HG03571 (cell line): ENCODE measurements around the gene CAMK2A.

ENCODE experiments used
- ATAC-seq: cut with Tn5 transposase; IDR thresholded peaks from one replicate; pipeline ENCODE4 v1.9.1; 2021; ENCODE audit not compliant: unreplicated experiment

CAMK2A gene

DNA sequence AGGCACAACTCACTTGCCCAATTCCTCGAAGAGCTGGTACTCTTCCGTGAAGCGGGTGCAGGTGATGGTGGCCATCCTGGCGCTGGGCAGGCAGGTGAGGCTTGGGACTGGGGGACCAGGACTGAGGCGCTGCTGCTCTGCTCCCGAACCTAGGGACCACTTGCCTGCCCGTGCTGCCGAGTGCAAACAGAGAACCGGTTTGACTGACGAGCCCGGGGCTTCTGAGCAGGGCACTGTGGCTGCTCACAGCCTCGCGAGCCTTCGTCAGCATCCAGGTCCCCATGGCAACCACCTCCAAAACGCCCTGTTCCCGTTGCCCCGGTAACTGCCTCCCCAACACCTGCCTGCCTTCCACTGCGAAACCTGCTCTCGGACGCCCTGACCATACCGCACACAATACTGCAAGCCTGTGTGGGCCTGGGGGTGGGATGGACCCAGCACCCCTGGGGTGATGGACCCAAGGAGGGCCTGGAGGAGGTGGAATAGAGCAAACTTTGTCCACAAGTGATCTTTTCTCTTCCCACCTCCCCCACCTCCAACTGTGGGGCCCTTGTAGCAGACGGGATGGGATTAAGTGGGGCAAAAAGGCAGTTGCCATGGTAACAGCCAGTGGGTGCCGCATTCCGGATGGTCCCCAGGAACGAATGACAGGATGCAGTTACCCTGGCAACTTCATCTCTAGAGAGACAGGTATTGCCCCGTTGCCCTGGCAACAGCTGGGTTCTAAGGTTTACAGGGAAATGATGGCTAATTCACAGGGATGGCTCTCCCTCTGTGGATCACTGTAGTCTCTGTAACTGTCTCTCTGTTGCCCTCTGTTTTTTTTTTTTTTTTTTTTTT lies at the start of gene CAMK2A:
Gene CAMK2A (minus strand): TSS at position 223 of the 840 bp plus-strand sequence. CDS start 148 bp downstream, at position 75.
- no peak for ATAC-seq

DNA sequence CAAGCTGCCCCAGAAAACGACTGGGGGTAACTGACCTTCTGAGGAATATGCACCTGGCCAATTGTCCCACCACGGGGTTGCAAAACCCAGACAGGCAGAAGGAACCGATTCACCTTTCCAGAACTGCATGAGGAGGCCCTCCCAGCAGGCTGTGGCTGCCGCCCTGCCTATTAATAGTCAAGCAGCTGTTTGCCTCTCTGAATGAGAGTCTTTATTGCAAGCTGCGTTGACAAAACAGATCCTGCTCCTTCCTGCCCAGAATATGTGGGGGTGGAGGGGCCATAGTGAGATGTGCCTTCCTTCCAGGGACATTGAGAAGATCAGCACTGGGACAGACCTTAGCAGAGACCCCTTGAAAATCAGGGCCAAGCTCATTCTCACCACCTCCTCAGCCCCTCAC lies 49.6 kb upstream of the CAMK2A start:
- ATAC-seq: no peak

DNA sequence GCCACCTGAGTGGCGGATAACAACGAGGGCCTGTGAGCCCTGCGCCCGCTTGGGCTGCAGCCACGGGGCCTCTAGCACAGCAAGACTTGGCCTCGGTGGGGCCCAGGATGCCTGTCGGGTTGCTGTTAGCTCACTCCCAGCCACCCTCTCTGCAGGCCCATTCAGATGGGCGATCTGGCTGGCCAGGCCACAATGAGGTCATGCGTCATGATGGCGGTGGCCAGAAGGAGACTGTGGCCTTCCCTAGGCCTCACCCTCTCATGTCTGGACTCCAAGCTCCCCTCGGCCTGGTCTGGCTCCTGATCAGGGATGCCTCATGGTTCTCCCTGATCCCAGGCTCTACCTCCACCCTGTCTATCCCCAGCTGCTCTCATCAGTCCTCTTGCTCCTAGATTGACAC lies 49.0 kb upstream of the CAMK2A start:
- no peak for ATAC-seq

DNA sequence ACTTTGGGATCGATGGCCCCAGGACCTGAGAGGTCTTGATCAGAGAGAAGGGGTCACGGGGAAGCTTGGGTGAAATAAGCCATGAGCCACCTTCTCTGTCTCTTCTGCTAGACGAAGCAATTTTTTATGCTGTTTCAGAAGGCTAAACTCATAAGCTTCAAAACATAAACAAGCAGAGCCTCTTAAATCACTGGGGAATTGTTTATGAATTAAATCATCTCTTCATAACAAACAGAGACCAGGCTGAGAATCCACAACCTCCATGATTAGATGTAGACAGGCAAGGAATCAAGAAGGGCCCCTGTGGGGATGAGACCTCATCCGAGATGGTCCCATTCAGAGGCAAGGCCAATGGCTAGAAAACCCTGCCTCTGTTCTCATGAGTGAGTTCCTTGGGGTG lies 46.2 kb upstream of the CAMK2A start:
- no peak for ATAC-seq

- no peak for ATAC-seq
Observed at GRCh38 chr5:150333400-150333799, 43.8 kb upstream of the CAMK2A start.

GRCh38 chr5:150329881-150330876 lies 40.6 kb upstream of the CAMK2A start:
- ATAC-seq: no peak

- ATAC-seq: no peak
Observed at GRCh38 chr5:150329038-150329437, 39.5 kb upstream of the CAMK2A start.

- ATAC-seq: no peak
Observed at GRCh38 chr5:150328515-150328914, 38.9 kb upstream of the CAMK2A start.

GRCh38 chr5:150327139-150327538 lies 37.6 kb upstream of the CAMK2A start:
- ATAC-seq: no peak

DNA sequence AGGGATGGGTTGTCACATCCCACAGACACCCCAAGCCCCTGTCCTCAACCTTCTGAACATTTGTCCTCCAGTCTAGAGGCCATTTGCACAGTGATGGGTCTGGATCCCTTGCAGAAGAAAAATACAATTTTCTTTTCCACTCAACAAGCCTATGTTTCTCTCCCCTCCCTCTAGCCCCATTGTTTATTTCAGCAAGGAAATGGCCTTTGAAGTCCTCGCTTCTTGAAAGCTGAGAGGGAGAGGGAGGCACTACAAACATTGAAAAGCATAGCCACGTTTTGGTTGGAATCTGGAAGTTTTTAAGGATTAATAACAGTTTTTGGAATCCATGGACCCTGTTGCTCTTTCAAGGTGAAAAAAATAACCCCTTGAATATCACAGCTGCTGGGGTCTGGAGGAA lies 37.1 kb upstream of the CAMK2A start:
- ATAC-seq: no peak

DNA sequence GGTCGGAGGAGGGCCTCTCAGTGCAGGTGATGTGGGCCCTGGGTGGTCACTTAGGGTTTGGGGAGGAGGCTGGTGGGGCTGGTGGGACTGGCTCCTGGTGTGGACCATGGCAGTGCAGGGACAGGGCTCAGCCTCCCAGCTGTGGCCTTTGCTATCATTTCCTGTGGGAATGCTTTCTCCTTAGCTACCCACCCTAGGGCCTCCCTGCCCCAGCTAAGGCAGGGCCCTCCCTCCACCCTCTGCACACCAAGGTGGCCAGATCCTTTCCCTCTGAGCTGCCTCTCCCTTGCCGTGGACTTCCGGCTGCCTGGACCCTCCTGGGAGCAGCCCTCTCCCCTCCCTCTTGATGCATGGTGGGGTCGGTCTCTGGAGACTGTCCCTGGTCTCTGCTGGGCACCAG lies 35.9 kb upstream of the CAMK2A start:
- no peak for ATAC-seq

DNA sequence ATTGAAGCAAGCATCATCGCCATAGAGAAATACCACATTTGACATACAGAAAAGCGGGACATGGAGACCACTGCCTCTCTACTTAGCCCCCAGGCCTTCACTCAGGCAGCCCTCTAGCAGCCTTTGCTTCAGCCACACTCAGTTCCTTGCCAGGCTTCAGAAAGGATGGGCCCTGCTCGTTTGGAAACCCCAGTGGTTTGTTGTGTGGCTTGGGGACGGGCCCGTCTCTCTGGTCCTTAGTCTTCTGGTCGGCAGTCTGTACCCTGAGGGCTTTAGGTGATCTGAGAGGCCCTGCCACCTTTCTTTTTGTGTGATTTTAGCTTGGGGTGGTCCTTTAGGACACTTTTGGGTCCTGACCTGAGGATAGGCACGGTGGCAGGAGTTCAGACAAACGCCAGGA lies 34.2 kb upstream of the CAMK2A start:
- ATAC-seq: no peak

DNA sequence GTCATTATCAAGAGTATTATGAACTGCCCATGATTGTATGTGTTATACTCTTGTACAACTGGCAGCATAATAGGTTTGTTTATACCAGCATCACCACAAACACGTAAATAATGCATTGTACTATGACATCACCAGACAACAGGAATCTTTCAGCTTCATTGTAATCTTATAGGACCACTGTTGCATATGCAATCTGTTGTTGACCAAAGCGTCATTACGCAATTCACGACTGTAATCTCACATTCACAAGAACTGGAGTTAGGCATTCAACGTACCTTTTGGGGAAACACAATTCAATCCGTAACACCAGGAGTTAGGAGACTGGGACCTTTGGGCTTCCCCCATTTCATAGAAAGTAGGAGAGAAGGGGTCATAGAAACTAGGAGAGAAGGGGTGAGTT lies 33.5 kb upstream of the CAMK2A start:
- no peak for ATAC-seq

DNA sequence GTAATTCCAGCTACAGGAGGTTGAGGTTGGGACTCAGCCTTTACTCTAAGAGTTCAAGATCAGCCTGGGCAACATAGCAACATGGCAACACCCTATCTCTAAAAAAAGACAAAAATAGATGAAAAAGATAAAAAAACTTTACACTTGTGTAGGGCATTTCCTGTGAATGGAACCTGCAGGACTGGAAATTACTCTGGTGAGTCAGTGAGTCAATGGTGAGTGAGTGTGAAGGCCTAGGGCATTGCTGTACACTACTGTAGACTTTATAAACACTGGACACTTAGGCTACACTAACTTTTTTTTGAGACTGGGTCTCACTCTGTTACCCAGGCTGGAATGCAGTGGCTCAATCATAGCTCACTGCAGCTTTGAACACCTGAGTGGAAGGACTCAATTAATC lies 32.6 kb upstream of the CAMK2A start:
- ATAC-seq: no peak

GRCh38 chr5:150321784-150322183 lies 32.2 kb upstream of the CAMK2A start:
- ATAC-seq: no peak

GRCh38 chr5:150321211-150321610 lies 31.6 kb upstream of the CAMK2A start:
- no peak for ATAC-seq

DNA sequence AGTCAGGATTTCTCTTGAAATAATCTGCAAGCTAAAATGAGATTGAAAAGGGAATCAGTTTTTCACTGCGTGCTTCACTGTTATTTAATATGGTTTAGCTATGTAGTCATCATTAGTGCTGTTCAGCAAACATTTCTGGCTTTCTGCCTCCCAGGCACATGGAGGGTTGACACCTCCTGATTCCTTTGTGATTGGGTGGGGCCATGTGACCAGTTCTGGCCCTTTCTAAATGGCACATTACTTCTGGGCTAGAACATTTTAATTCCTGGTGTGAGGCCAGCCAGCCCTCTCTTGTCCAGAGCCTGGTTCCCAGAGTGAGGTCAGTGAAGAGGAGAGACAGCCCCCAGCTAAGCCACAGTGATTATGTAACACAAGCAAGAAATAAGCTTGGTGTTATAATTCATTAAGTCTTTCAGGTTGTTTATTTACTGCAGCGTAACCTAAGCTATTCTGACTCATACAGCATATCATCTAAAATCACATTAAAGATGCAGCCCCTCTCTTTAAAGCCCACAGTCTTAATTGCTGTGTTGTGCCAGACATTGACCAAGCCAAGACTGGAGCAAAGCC lies 30.6 kb upstream of the CAMK2A start:
- no peak for ATAC-seq

- no peak for ATAC-seq
Observed at GRCh38 chr5:150319484-150319790, 29.9 kb upstream of the CAMK2A start.

- ATAC-seq: no peak
Observed at GRCh38 chr5:150318613-150319483, 29.3 kb upstream of the CAMK2A start.
